Vagina (tissue), 2 donors: ENCODE measurements around the gene CHST11.

Experiments
- CTCF ChIP-seq, 3 experiments: fragments of 450-650 bp in 2 of 3; fragments of 200-600 bp in 1 of 3; sonication (generic) in 1 of 3; IDR thresholded peaks; one replicate each; pipeline ENCODE4 v1.5.1; 2017 to 2019; ENCODE audit warnings: antibody characterized with exemption in 3 of 3, mild to moderate bottlenecking in 2 of 3, moderate library complexity in 2 of 3
- POLR2A ChIP-seq, 2 donors: fragments of 450-650 bp; IDR thresholded peaks; one replicate each; pipeline ENCODE4 v1.6.1; 2017; ENCODE audit warnings: antibody characterized with exemption in 2 of 2, mild to moderate bottlenecking in 2 of 2, moderate library complexity in 2 of 2
- POLR2AphosphoS5 ChIP-seq, 2 donors: sonication (generic); formaldehyde crosslinking; IDR thresholded peaks; one replicate each; pipeline ENCODE4 v1.9.0; 2017; ENCODE audit warnings: antibody characterized with exemption in 2 of 2, mild to moderate bottlenecking in 2 of 2, low read depth in 1 of 2; ENCODE audit not compliant: insufficient read depth in 1 of 2

DNA sequence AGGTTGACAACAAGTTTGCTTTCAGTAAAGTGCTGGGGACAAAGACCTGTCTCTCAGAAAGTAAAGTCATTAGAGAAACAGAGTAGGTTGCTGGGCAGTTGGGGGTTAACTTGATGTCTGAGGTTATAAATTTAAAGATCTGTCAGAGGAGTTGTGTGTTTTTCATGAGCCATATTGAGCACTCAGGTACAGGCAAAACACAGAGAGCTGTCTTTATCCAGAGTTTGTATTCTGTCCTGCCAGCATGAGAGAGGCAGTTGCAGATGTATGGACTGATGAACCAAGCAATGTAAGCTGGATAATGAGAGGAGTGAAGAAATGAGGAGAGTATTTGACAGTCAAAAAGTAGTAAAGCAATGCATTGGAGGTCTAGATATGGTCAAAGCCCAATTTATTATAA lies 344.7 kb downstream of the CHST11 start:
- TF ChIP-seq POLR2A (IDR thresholded peaks at IDR 0.05) = no peak
- TF ChIP-seq CTCF (IDR thresholded peaks at IDR 0.05) = no peak
- no peak for TF ChIP-seq POLR2AphosphoS5 (IDR thresholded peaks at IDR 0.05; ENCODE audit: insufficient read depth in 1 of 2, low read depth in 1 of 2)
